ENCODE measurements around the gene RNF115.
"Not testable (repeated sequence)": the region's sequence is repeated elsewhere in the genome, so short reads cannot be mapped to it uniquely, and the experiment has no call there.

The RNF115 gene

GRCh38 chr1:145846201-145846612, 22.3 kb upstream of the RNF115 start:
- TF ChIP-seq CTCF (IDR thresholded peaks at IDR 0.05; ENCODE audit: control insufficient read depth, extremely low read depth, insufficient read depth): peak; percentile 48
- H3K4me3 ChIP-seq (ENCODE audit: low read depth, low read length): no peak overlapping the region
- no peak for DNase-seq (ENCODE audit: low read depth)

GRCh38 chr1:145845514-145846161, 21.7 kb upstream of the RNF115 start, which contains the start of gene NUDT17:
Gene NUDT17, plus strand, starts transcription at chr1:145845630. Its CDS starts 11 bp downstream, at chr1:145845641.
- DNase-seq (ENCODE audit: low read depth): peak; percentile 25
- TF ChIP-seq CTCF (IDR thresholded peaks at IDR 0.05; ENCODE audit: control insufficient read depth, extremely low read depth, insufficient read depth): peak; percentile 91
- H3K4me3 ChIP-seq (ENCODE audit: low read depth, low read length): peak within 1 kb of the TSS; percentile 48

GRCh38 chr1:145845144-145845513, 21.2 kb upstream of the RNF115 start:
- peak overlapping the region; percentile 48 for H3K4me3 ChIP-seq (ENCODE audit: low read depth, low read length)
- no peak for DNase-seq (ENCODE audit: low read depth)
- no peak for TF ChIP-seq CTCF (IDR thresholded peaks at IDR 0.05; ENCODE audit: control insufficient read depth, extremely low read depth, insufficient read depth)

- H3K4me3 ChIP-seq (ENCODE audit: low read depth, low read length): no peak overlapping the region
- DNase-seq (ENCODE audit: low read depth): no peak
- TF ChIP-seq CTCF (IDR thresholded peaks at IDR 0.05; ENCODE audit: control insufficient read depth, extremely low read depth, insufficient read depth): no peak
Measured at GRCh38 chr1:145843031-145843430, 19.1 kb upstream of the RNF115 start.

- no peak overlapping the region for H3K4me3 ChIP-seq (ENCODE audit: low read depth, low read length)
- no peak for TF ChIP-seq CTCF (IDR thresholded peaks at IDR 0.05; ENCODE audit: control insufficient read depth, extremely low read depth, insufficient read depth)
- DNase-seq (ENCODE audit: low read depth): no peak
Measured at GRCh38 chr1:145837656-145838055, 13.8 kb upstream of the RNF115 start.

GRCh38 chr1:145830810-145831209, 6.9 kb upstream of the RNF115 start:
- H3K4me3 ChIP-seq (ENCODE audit: low read depth, low read length); DNase-seq (ENCODE audit: low read depth): not testable (repeated sequence)

- TF ChIP-seq CTCF (IDR thresholded peaks at IDR 0.05; ENCODE audit: control insufficient read depth, extremely low read depth, insufficient read depth): no peak
- no peak overlapping the region for H3K4me3 ChIP-seq (ENCODE audit: low read depth, low read length)
- DNase-seq (ENCODE audit: low read depth): no peak
Measured at GRCh38 chr1:145828367-145829026, 4.6 kb upstream of the RNF115 start.

All from LNCaP clone FGC (cell line).